ENCODE data around the gene OPN1MW3. TPM values are rescaled to one million over a fixed set of nuclear protein-coding genes. Genes with fewer than 3 reads are reported as not detected.

The OPN1MW3 gene
- polyA plus RNA-seq, 3 donors = not detected

DNA sequence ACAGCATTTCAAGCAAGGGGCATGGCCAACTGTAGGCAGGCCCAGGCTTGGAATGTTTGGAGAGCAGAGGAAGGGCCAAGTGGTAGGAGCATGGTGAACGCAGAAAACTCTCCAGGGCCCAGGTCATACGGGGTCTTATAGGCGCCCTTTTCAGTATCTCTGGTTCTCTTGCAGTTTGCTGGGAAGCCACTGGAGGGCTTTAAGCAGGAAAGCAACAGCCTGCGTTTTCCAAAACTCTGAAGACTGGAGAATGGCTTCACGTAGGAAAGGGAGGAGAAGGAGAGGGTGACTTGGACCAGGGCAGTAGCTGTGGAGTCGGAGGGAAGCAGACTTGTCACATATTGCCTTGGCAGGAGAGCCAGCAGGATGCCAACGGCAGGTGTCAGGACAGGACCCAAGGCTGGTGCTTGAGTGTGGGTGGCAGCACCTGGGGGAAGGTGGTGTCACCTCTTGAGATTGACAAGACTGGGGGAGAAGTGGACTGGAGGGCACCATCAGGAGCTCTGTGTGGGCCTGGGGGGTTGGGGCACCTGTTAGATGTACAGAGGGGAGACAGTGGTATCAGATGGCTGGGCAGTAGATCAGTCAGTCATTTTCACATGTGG lies 60.1 kb downstream of the OPN1MW3 start:
- H3K27ac ChIP-seq (ENCODE audit: low read depth, low read length) = no peak overlapping the region
- WGBS, 3 donors = 8 to 25% (median 20%) methylated on average over 6 to 7 of the region's 7 CpGs

DNA sequence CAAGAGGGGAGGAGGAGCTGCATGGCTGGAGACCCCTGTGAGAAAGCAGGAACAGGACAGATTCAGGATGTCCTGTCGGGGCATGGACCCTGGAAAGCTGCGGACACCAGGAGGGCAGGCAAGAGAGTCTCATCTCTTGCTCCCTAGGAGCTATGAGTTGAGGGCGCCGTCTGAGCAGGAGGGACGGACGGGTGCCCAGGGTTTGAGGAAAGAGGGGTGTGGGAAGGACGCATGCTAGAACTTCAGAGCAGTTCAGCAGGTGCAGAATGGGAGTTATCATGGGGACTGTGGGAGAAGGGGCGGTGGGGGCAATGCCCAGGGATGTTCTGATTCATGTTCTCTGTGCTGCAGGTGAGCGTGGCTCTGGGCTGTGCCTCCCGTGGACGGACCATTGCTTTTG lies 63.0 kb downstream of the OPN1MW3 start:
- 85 to 91% (median 89%) methylated on average over 10 to 11 of the region's 11 CpGs for WGBS, 3 donors
- H3K27ac ChIP-seq (ENCODE audit: low read depth, low read length) = no peak overlapping the region

Other genes with a start within 250 kb of the OPN1MW3 start
- gene IRAK1, start 237.7 kb upstream of the OPN1MW3 start, polyA plus RNA-seq = 10 to 100 TPM; 53.8 to 92.1 (median 68.1) TPM
- 10 to 100 TPM in 2 of 3 donors, 1 to 10 TPM in 1; 7.6 to 15.5 (median 13.3) TPM for gene MECP2, start 159.9 kb upstream of the OPN1MW3 start, polyA plus RNA-seq
- gene OPN1LW, start 113.3 kb upstream of the OPN1MW3 start, polyA plus RNA-seq = not detected
- not detected for gene OPN1MW, start 75.0 kb upstream of the OPN1MW3 start, polyA plus RNA-seq
- not detected for gene OPN1MW2, start 37.8 kb upstream of the OPN1MW3 start, polyA plus RNA-seq
- gene TEX28, start 37.5 kb downstream of the OPN1MW3 start, polyA plus RNA-seq = not detected
- under 1 TPM; 0.05 to 0.40 (median 0.11) TPM for gene TKTL1, start 38.2 kb downstream of the OPN1MW3 start, polyA plus RNA-seq
- gene FLNA, start 117.1 kb downstream of the OPN1MW3 start, polyA plus RNA-seq = 100 to 1,000 TPM; 118 to 552 (median 446) TPM
- 100 to 1,000 TPM in 1 of 3 donors, 10 to 100 TPM in 2; 66.4 to 115 (median 90.5) TPM for gene EMD, start 121.7 kb downstream of the OPN1MW3 start, polyA plus RNA-seq
- 1,000 to 10,000 TPM; 6,483 to 8,176 (median 7,781) TPM for gene RPL10, start 140.8 kb downstream of the OPN1MW3 start, polyA plus RNA-seq
- 10 to 100 TPM in 2 of 3 donors, 1 to 10 TPM in 1; 7.5 to 26.6 (median 18.6) TPM for gene DNASE1L1, start 151.7 kb downstream of the OPN1MW3 start, polyA plus RNA-seq
- 10 to 100 TPM; 22.4 to 45.8 (median 35.2) TPM for gene TAFAZZIN, start 154.0 kb downstream of the OPN1MW3 start, polyA plus RNA-seq
- gene ATP6AP1, start 171.1 kb downstream of the OPN1MW3 start, polyA plus RNA-seq = 10 to 100 TPM; 30.9 to 68.7 (median 45.9) TPM
- gene GDI1, start 179.6 kb downstream of the OPN1MW3 start, polyA plus RNA-seq = 10 to 100 TPM; 50.7 to 95.3 (median 94.8) TPM
- gene FAM50A, start 186.6 kb downstream of the OPN1MW3 start, polyA plus RNA-seq = 100 to 1,000 TPM in 2 of 3 donors, 10 to 100 TPM in 1; 52.0 to 111 (median 106) TPM
- 10 to 100 TPM in 1 of 3 donors, 1 to 10 TPM in 2; 6.3 to 11.6 (median 9.7) TPM for gene PLXNA3, start 200.7 kb downstream of the OPN1MW3 start, polyA plus RNA-seq
- gene LAGE3, start 221.7 kb downstream of the OPN1MW3 start, polyA plus RNA-seq = 10 to 100 TPM; 20.6 to 30.0 (median 23.1) TPM
- 10 to 100 TPM; 20.6 to 35.4 (median 24.3) TPM for gene UBL4A, start 229.0 kb downstream of the OPN1MW3 start, polyA plus RNA-seq
- gene SLC10A3, start 233.0 kb downstream of the OPN1MW3 start, polyA plus RNA-seq = 10 to 100 TPM; 19.4 to 26.7 (median 25.0) TPM